ENCODE results near the gene MORN1.
A peak's percentile ranks its signal among the peaks of the same experiment; 100 is the strongest.
"Not testable (repeated sequence)": the region's sequence is repeated elsewhere in the genome, so short reads cannot be mapped to it uniquely, and the experiment has no call there.

MORN1 gene

GRCh38 chr1:2304282-2304681, 87.1 kb downstream of the MORN1 start:
- no peak for DNase-seq (ENCODE audit: low spot score)

- no peak for DNase-seq (ENCODE audit: low spot score)
These were observed 87.6 kb downstream of the MORN1 start for GRCh38 chr1:2303781-2304180.

- DNase-seq (ENCODE audit: low spot score): no peak
These were observed 88.2 kb downstream of the MORN1 start for GRCh38 chr1:2303016-2303775.

- DNase-seq (ENCODE audit: low spot score): no peak
These were observed 88.9 kb downstream of the MORN1 start for GRCh38 chr1:2302292-2302925.

GRCh38 chr1:2301607-2302291, 89.6 kb downstream of the MORN1 start:
- no peak for DNase-seq (ENCODE audit: low spot score)

GRCh38 chr1:2300851-2301606, 90.3 kb downstream of the MORN1 start:
- DNase-seq (ENCODE audit: low spot score): peak; percentile 79

- DNase-seq (ENCODE audit: low spot score): no peak
These were observed 91.2 kb downstream of the MORN1 start for GRCh38 chr1:2300004-2300771.

GRCh38 chr1:2299131-2299627, 92.2 kb downstream of the MORN1 start:
- DNase-seq (ENCODE audit: low spot score): no peak

GRCh38 chr1:2298685-2299084, 92.7 kb downstream of the MORN1 start:
- DNase-seq (ENCODE audit: low spot score): no peak

- no peak for DNase-seq (ENCODE audit: low spot score)
These were observed 93.9 kb downstream of the MORN1 start for GRCh38 chr1:2297246-2298011.

GRCh38 chr1:2296614-2297013, 94.7 kb downstream of the MORN1 start:
- DNase-seq (ENCODE audit: low spot score): no peak

GRCh38 chr1:2296211-2296610, 95.1 kb downstream of the MORN1 start:
- DNase-seq (ENCODE audit: low spot score): not testable (repeated sequence)

GRCh38 chr1:2295526-2295925, 95.8 kb downstream of the MORN1 start:
- DNase-seq (ENCODE audit: low spot score): no peak

- DNase-seq (ENCODE audit: low spot score): no peak
These were observed 96.7 kb downstream of the MORN1 start for GRCh38 chr1:2294725-2295078.

GRCh38 chr1:2294033-2294724, 97.2 kb downstream of the MORN1 start:
- DNase-seq (ENCODE audit: low spot score): no peak

- DNase-seq (ENCODE audit: low spot score): no peak
These were observed 98.5 kb downstream of the MORN1 start for GRCh38 chr1:2292725-2293450.

GRCh38 chr1:2291577-2291976, 99.8 kb downstream of the MORN1 start:
- no peak for DNase-seq (ENCODE audit: low spot score)

- DNase-seq (ENCODE audit: low spot score): peak; percentile 95
These were observed 100.5 kb downstream of the MORN1 start for GRCh38 chr1:2290595-2291510.
